Tibial artery (tissue), 4 donors: Measurements from ENCODE around the gene AFF3.

Experiments used
- DNase-seq, 2 donors: peaks; one replicate each; pipeline ENCODE4 v3.0.0-alpha.2; 2019
- H3K27ac ChIP-seq, 2 donors: fragments of 200-600 bp; sonication (generic) in 1 of 2; 1 replicate in 1 of 2; 2 replicates in 1 of 2; pipeline ENCODE4 v1.5.1; 2018 to 2019; ENCODE audit warnings: mild to moderate bottlenecking in 1 of 2
- H3K27me3 ChIP-seq, 2 donors: fragments of 200-600 bp; sonication (generic) in 1 of 2; one replicate each; pipeline versions ENCODE4 v1.5.1 to v1.6.0; 2016 to 2019
- H3K36me3 ChIP-seq, 3 donors: fragments of 200-600 bp; sonication (generic) in 2 of 3; one replicate each; pipeline ENCODE4 v1.5.1; 2016 to 2019; ENCODE audit warnings: mild to moderate bottlenecking in 2 of 3
- H3K4me1 ChIP-seq, 4 donors: fragments of 200-600 bp; sonication (generic) in 2 of 4; 1 replicate in 3 of 4; 2 replicates in 1 of 4; pipeline ENCODE4 v1.5.1; 2016 to 2019
- H3K4me3 ChIP-seq, 2 donors: fragments of 200-600 bp; sonication (generic) in 1 of 2; 1 replicate in 1 of 2; 2 replicates in 1 of 2; pipeline ENCODE4 v1.5.1; 2018 to 2019; ENCODE audit warnings: mild to moderate bottlenecking in 2 of 2
- H3K9me3 ChIP-seq, 3 donors: fragments of 200-600 bp; sonication (generic) in 1 of 3; one replicate each; pipeline ENCODE4 v1.5.1; 2016 to 2019
- intact Hi-C: fragments of 100-400 bp; cut with DNase I; formaldehyde crosslinking; loops from one replicate; pipeline ENCODE4 v1.15.0; 2023; ENCODE audit warnings: low total_unique reads
- TF ChIP-seq, protein P1 (sequence below), 2 experiments: fragments of 200-600 bp in 1 of 2; fragments of 450-650 bp in 1 of 2; IDR thresholded peaks; one replicate each; pipeline ENCODE4 v1.5.1; 2017 to 2019; ENCODE audit warnings: antibody characterized with exemption in 2 of 2, mild to moderate bottlenecking in 1 of 2, moderate library complexity in 1 of 2

Gene AFF3

DNA sequence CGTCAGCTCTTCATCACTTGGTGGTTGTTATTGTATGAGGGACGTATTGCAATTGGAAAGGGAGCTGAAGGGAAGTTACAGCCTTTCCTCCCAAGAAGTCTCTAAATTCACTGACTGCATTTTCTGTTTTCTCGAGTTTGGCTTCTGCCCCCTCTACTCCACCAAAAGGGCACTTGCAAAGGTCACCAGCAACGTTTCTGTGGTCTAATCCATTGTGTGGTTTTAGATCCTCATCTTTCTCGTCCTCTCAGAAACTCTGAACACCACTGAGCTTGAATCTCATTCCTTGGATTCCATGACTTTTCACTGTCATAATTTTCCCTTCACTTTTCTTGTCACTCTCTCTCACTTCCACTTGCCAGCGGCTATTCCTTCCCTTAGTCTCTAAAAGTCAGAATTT, 308.0 kb downstream of the AFF3 start:
- no peak overlapping the region for H3K27ac ChIP-seq
- no peak for DNase-seq
- H3K27me3 ChIP-seq, result no peaks in the 10 kb centered on the region
- TF ChIP-seq, protein P1, sequence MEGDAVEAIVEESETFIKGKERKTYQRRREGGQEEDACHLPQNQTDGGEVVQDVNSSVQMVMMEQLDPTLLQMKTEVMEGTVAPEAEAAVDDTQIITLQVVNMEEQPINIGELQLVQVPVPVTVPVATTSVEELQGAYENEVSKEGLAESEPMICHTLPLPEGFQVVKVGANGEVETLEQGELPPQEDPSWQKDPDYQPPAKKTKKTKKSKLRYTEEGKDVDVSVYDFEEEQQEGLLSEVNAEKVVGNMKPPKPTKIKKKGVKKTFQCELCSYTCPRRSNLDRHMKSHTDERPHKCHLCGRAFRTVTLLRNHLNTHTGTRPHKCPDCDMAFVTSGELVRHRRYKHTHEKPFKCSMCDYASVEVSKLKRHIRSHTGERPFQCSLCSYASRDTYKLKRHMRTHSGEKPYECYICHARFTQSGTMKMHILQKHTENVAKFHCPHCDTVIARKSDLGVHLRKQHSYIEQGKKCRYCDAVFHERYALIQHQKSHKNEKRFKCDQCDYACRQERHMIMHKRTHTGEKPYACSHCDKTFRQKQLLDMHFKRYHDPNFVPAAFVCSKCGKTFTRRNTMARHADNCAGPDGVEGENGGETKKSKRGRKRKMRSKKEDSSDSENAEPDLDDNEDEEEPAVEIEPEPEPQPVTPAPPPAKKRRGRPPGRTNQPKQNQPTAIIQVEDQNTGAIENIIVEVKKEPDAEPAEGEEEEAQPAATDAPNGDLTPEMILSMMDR (IDR thresholded peaks at IDR 0.05), result no peak
- intact Hi-C loops, result no loop called here
- no peak overlapping the region for H3K4me3 ChIP-seq
- H3K36me3 ChIP-seq, result no peaks in the 10 kb centered on the region
- H3K9me3 ChIP-seq, result no peaks in the 10 kb centered on the region
- H3K4me1 ChIP-seq, result no peaks in the 10 kb centered on the region

DNA sequence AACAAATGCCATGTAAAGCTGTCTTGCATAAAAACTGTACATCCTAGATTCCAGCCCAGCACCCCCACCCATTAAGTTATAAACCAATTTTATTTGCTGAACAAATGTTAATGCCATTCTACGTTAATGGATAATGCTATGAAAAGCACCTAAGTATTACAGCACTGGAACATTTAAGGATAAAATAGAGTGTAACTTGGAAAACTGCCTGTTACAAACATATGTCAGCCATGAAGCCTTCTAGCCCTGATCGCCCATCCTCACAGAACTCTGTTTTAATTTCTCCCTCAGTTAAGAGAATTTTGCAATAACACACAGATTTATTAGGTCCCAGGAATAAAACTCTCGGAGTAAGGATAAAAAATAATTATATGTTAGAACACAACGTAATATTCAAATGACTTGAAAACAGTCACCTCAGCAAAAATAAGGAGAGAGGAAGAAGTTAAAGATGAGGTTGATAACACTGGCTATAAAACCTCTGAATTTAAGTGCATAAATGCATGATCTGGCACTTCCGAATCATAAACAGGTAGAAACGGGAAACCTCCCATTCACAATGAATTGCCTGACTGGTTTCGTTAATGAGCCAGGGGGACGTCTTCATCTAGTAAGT, 308.7 kb downstream of the AFF3 start:
- Histone ChIP-seq H3K36me3 (no peaks in the 10 kb centered on the region), H3K4me1 (no peaks in the 10 kb centered on the region), H3K27me3 (no peaks in the 10 kb centered on the region), H3K9me3 (no peaks in the 10 kb centered on the region), H3K27ac (no peak overlapping the region), H3K4me3 (no peak overlapping the region)
- no peak for DNase-seq
- intact Hi-C loops, result no loop called here
- TF ChIP-seq, protein P1 (IDR thresholded peaks at IDR 0.05), result no peak

DNA sequence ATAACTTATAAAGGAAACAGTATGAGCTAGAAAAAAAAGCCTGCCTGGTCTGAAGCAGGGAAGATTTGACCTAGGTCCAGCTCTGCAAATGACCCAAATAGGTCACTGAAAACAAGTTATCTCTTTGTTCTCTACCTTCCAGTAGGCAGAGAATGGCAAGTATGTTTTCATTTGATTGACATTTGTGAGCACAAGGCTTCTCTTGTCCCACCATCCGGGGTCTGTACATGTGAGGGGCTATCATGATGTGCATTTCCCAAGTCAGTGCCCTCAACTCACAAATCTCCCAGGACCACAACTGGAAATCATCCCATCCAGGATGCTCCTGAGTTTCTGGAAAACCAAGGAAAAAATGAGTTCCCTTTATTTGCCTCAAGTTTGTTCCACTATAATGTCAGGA, 309.5 kb downstream of the AFF3 start:
- intact Hi-C loops, result no loop called here
- DNase-seq, result no peak

DNA sequence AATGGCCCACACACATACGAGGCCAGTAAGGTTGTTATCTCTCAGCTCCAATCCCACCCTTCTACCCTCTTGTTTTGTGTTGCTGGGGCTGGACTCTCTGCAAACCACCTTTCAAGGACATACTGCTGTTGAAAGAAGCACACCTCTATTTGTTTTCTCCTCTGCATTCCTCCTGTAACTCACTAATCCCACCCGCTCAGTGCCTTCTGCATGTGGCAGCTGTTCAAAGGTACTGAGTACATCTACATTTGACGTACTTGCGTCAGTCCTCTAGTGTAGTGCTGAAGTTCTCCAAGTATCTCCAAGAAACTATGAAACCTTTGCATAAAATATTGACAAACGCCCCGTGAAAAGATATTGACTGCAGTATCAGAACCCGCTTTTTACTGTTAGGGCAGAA, 310.6 kb downstream of the AFF3 start:
- no peak overlapping the region for H3K27ac ChIP-seq
- no peaks in the 10 kb centered on the region for H3K27me3 ChIP-seq
- TF ChIP-seq, protein P1 (IDR thresholded peaks at IDR 0.05), result no peak
- DNase-seq, result no peak
- no peak overlapping the region for H3K4me3 ChIP-seq
- H3K36me3 ChIP-seq, result no peaks in the 10 kb centered on the region
- H3K9me3 ChIP-seq, result no peaks in the 10 kb centered on the region
- no peaks in the 10 kb centered on the region for H3K4me1 ChIP-seq
- intact Hi-C loops, result no loop called here

More for the DNA sequence above, 309.5 kb downstream of the AFF3 start:
- Histone ChIP-seq H3K27me3 (no peaks in the 10 kb centered on the region), H3K36me3 (no peaks in the 10 kb centered on the region), H3K4me1 (no peaks in the 10 kb centered on the region), H3K9me3 (no peaks in the 10 kb centered on the region), H3K4me3 (no peak overlapping the region), H3K27ac (no peak overlapping the region)
- TF ChIP-seq, protein P1 (IDR thresholded peaks at IDR 0.05), result no peak

DNA sequence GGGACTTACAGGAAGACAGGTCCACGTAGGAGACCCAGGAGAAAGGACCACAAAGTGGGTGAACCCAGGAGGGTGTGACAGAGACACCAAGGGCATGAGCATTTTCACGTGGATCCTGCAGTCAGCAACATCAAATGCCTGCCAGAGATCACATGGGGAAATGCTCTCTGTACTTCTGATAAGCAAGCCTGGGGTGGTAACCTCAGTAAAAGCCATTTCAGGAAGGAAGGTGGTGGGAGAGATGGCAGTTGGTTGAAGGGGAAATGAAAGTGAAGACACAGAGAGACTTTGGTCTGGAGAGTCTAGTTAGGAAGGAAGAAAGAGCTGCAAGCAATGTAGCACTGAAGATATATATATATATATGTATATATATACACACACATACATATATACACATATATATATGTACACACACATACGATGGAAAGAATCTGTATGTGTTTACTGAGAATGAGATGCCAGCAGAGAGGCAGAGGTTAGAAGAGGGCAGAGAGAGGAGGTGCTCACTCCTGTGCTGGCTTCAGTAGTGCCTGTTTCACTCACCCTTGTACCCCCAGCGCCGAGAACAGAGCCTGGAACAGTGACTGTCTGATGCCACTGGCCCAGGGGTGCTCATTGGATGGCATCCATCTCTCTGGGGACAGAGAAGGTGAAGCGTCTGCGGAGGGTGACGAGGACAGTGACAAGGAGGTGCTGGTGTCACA, 314.9 kb downstream of the AFF3 start:
- Histone ChIP-seq H3K36me3 (no peaks in the 10 kb centered on the region), H3K27me3 (no peaks in the 10 kb centered on the region), H3K4me1 (no peaks in the 10 kb centered on the region), H3K9me3 (no peaks in the 10 kb centered on the region), H3K27ac (no peak overlapping the region), H3K4me3 (no peak overlapping the region)
- intact Hi-C loops, result no loop called here
- TF ChIP-seq, protein P1 (IDR thresholded peaks at IDR 0.05), result no peak
- DNase-seq, result no peak
